ENCODE data around the gene PIAS1.

Gene PIAS1

DNA sequence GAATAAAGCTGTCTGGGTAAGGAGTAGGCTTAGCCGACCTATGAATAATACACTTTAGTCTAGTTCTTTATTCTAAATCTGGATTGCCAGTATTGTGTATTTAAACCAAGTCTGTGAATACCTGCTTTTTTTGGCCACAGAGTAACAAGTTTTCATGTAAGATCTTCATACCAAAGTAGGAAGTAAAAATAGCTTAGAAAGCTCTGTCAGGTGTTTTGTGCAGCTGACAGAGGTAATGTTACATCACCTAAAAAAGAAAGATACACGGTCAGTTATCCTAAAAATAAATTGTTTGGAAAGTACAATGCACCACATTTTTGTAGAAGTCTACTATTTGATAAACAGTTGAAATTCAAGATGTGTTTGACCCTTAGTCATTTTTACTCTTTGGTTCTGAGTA is 134.5 kb downstream of the PIAS1 start:
- TF ChIP-seq, protein P1, sequence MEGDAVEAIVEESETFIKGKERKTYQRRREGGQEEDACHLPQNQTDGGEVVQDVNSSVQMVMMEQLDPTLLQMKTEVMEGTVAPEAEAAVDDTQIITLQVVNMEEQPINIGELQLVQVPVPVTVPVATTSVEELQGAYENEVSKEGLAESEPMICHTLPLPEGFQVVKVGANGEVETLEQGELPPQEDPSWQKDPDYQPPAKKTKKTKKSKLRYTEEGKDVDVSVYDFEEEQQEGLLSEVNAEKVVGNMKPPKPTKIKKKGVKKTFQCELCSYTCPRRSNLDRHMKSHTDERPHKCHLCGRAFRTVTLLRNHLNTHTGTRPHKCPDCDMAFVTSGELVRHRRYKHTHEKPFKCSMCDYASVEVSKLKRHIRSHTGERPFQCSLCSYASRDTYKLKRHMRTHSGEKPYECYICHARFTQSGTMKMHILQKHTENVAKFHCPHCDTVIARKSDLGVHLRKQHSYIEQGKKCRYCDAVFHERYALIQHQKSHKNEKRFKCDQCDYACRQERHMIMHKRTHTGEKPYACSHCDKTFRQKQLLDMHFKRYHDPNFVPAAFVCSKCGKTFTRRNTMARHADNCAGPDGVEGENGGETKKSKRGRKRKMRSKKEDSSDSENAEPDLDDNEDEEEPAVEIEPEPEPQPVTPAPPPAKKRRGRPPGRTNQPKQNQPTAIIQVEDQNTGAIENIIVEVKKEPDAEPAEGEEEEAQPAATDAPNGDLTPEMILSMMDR (IDR thresholded peaks at IDR 0.05; ENCODE audit: low read depth, low read length), result no peak
- DNase-seq (ENCODE audit: low read depth in 2 of 2), result no peak
- H3K4me3 ChIP-seq (replicated peaks in 1 of 2; ENCODE audit: low read depth in 2 of 2, low read length in 2 of 2), result no peak overlapping the region

DNA sequence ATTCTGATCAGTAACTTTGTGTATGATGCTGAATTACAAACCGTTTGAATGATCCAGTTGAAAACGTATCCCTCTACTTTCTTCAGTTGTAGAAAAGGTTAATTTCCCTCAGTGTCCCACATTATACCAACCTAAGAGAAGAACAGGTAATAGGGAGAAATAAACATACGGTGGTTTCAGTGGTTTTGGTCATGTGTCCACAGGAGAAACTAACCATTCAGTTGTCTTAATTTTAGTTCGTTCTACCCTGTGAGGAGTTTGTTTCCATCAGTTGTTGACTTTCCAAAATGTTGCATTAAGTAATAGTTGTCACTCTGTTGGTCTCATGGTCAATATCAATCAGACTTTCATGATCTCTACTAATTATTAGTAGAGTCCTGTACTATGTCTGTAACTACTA is 135.9 kb downstream of the PIAS1 start:
- H3K4me3 ChIP-seq (replicated peaks in 1 of 2; ENCODE audit: low read depth in 2 of 2, low read length in 2 of 2), result no peak overlapping the region
- TF ChIP-seq, protein P1 (IDR thresholded peaks at IDR 0.05; ENCODE audit: low read depth, low read length), result no peak
- DNase-seq (ENCODE audit: low read depth in 2 of 2), result no peak

DNA sequence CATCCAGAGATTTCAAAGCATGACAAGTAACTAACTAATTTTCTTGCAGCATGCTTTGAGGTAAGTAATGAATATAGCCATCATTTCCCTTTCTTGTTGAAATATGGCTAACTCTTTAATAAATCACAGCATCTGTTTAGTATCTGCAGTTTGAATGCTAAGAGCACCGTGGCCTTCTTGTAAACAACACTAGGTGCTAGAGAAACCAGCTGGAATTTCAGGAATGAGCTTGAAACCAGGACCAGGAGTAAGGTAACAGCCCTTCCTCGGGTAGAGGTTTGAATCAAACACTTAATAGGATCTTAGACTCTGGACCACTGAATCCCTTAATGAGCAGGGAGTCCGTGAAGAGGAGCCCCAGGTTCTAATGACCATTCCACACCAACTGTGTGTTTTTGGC is 137.4 kb downstream of the PIAS1 start:
- no peak for DNase-seq (ENCODE audit: low read depth in 2 of 2)
- TF ChIP-seq, protein P1 (IDR thresholded peaks at IDR 0.05; ENCODE audit: low read depth, low read length), result no peak
- H3K4me3 ChIP-seq (replicated peaks in 1 of 2; ENCODE audit: low read depth in 2 of 2, low read length in 2 of 2), result no peak overlapping the region

DNA sequence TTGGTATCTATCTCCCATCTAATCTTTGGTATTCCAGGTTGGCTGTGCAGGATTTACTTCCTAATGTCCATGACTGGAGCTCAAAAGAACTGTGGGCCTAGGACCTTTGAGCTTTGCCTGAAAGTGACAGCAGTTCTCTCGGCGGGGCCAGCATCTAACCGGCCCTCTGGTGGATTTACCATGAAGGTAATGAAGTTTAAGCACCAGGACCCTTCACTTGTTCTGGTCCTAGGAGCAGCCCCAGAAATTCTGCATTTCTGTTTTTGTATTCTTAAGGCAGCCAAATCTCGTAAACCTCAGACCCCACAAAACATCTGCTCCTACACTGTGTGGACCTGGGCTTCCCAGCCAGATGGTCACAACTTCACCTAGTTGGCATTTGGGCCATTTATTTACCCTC is 138.0 kb downstream of the PIAS1 start:
- no peak for DNase-seq (ENCODE audit: low read depth in 2 of 2)
- H3K4me3 ChIP-seq (replicated peaks in 1 of 2; ENCODE audit: low read depth in 2 of 2, low read length in 2 of 2), result no peak overlapping the region

DNA sequence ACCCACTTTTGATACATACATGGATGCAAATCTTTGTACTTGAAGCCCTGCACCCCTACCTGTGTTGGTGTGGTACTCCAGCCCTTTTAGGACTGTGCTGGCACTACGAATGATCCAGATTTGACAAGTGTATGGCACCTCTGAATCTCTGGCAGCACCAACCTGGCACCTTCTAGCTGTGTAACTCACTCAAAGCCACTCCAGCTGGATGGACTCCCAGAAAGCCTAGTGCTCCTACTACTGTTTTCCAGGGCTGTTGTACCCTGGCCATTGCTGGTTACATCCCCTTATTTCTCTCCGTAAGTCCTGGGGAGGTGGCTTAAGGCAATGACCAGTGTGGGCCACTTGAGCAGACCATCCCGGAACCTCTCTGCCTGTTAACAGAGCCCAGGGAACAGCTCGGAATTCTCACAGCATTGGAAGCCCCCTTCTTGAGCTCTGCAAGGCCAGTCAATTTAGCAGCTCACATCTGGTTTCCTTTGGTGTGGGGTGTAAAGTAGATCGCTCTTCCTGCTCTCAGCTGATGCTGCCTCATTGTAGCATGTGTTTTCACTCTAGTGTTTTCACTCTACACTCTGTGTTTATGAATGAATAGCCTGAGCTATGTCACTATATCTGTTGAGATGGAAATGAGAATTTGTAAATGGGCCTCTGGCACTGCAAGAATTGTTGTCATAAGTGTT is 138.8 kb downstream of the PIAS1 start:
- no peak for DNase-seq (ENCODE audit: low read depth in 2 of 2)
- TF ChIP-seq, protein P1 (IDR thresholded peaks at IDR 0.05; ENCODE audit: low read depth, low read length), result no peak
- no peak overlapping the region for H3K4me3 ChIP-seq (replicated peaks in 1 of 2; ENCODE audit: low read depth in 2 of 2, low read length in 2 of 2)

More for the DNA sequence above, 138.0 kb downstream of the PIAS1 start:
- TF ChIP-seq, protein P1 (IDR thresholded peaks at IDR 0.05; ENCODE audit: low read depth, low read length), result no peak

DNA sequence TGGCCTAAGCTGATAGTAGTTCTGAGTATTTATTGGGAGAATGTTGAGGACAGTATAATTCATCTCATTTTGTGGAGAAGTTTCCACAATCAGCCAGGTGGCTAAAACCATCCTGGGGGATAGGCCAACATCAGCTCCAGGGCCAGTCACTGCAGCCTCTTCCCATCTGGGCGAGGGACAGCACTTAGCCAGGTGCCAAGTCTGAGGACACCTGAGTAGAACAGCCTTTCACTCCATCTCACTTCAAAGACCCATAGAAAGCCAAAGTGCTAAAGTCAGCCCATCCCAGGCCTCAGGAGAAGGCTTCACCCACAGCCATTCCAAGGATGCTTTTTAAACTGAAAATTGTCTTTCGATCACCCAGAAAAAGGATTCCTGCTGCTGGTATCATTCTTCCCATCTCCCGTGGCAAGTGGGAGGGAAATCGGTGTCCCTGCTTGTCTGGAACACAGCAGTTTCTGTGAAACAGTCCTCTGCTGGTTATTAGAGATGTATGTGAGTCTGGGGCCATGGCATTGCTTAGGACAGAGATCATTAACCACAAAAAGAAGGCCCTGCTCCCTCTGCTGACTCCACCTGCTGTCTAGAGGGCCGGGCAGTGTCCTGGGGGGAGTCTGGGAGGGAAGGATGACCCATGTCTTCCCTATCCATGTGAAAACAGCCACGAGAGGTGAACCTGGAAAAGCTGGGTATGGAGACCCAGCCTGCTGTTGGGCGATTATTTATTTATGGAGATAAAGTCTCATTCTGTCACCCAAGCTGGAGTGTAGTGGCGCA is 141.4 kb downstream of the PIAS1 start:
- H3K4me3 ChIP-seq (replicated peaks in 1 of 2; ENCODE audit: low read depth in 2 of 2, low read length in 2 of 2), result no peak overlapping the region
- no peak for DNase-seq (ENCODE audit: low read depth in 2 of 2)

More for the DNA sequence above, 141.4 kb downstream of the PIAS1 start:
- TF ChIP-seq, protein P1 (IDR thresholded peaks at IDR 0.05; ENCODE audit: low read depth, low read length), result no peak
